Gastrocnemius medialis (tissue), 4 donors: ENCODE results near the gene PALLD. TPM values are rescaled to one million over a fixed set of nuclear protein-coding genes. Genes with fewer than 3 reads are reported as not detected.

ENCODE experiments used
- ATAC-seq, 2 donors: fragments of 150-250 bp; one replicate each; pipeline ENCODE4 v1.9.1; 2016
- DNase-seq, 2 donors: peaks; one replicate each; pipeline ENCODE4 v3.0.0-alpha.2; 2019
- H3K27ac ChIP-seq, 4 donors: fragments of 200-600 bp; sonication (generic); 1 replicate in 1 of 4; 2 replicates in 3 of 4; pipeline ENCODE4 v1.5.1; 2016 to 2018; ENCODE audit warnings: mild to moderate bottlenecking in 2 of 4, moderate library complexity in 1 of 4
- H3K27me3 ChIP-seq, 3 donors: fragments of 200-600 bp; sonication (generic) in 2 of 3; 1 replicate in 1 of 3; 2 replicates in 2 of 3; pipeline versions ENCODE4 v1.5.1 to v1.6.0; 2016 to 2019; ENCODE audit warnings: mild to moderate bottlenecking in 1 of 3, moderate library complexity in 1 of 3
- H3K36me3 ChIP-seq, 2 donors: fragments of 200-600 bp; sonication (generic) in 1 of 2; one replicate each; pipeline ENCODE4 v1.5.1; 2017 to 2018
- H3K4me1 ChIP-seq, 2 donors: fragments of 200-600 bp; sonication (generic) in 1 of 2; one replicate each; pipeline ENCODE4 v1.5.1; 2016 to 2017; ENCODE audit warnings: mild to moderate bottlenecking in 2 of 2
- H3K4me3 ChIP-seq, 4 donors: fragments of 200-600 bp; sonication (generic) in 3 of 4; 1 replicate in 1 of 4; 2 replicates in 3 of 4; pipeline ENCODE4 v1.5.1; 2016 to 2019; ENCODE audit warnings: mild to moderate bottlenecking in 2 of 4
- H3K9me3 ChIP-seq, 3 donors: fragments of 200-600 bp; sonication (generic) in 2 of 3; 1 replicate in 1 of 3; 2 replicates in 2 of 3; pipeline ENCODE4 v1.5.1; 2016 to 2019
- CTCF ChIP-seq, 5 experiments: fragments of 450-650 bp in 3 of 5; fragments of 200-600 bp in 2 of 5; sonication (generic) in 2 of 5; IDR thresholded peaks in 4 of 5; conservative IDR thresholded peaks in 1 of 5; 1 replicate in 4 of 5; 2 replicates in 1 of 5; pipeline ENCODE4 v1.5.1; 2016 to 2019; ENCODE audit warnings: antibody characterized with exemption in 5 of 5, mild to moderate bottlenecking in 3 of 5, moderate library complexity in 3 of 5
- POLR2A ChIP-seq, 2 donors: fragments of 450-650 bp; IDR thresholded peaks; one replicate each; pipeline ENCODE4 v1.6.1; 2017; ENCODE audit warnings: antibody characterized with exemption in 2 of 2, mild to moderate bottlenecking in 2 of 2, moderate library complexity in 2 of 2
- in situ Hi-C, 4 donors: fragments of 200-750 bp; cut with MboI; loops; one replicate each; pipeline versions ENCODE4 v1.15.0 to v1.8.0; 2017; ENCODE audit warnings: low sequenced_read_pairs in 4 of 4
- intact Hi-C: fragments of 100-400 bp; cut with DNase I; formaldehyde crosslinking; loops from one replicate; pipeline ENCODE4 v1.15.1; 2023; ENCODE audit warnings: low total_unique reads
- total RNA-seq, 4 donors: library from RNA; depleted of rRNA; stranded (reverse); fragments of >200 nt; gene quantifications; one replicate each; pipeline versions ENCODE4 v1.1.0 to v1.2.3, GENCODE V29; 2016

PALLD gene
- total RNA-seq, 4 donors from 2014 or later, result 165 to 439 (median 319) TPM

GRCh38 chr4:168646001-168646768, 149.3 kb downstream of the PALLD start:
- in situ Hi-C loops (no loop called here), intact Hi-C loops (no loop called here)
- Histone ChIP-seq H3K27me3 (no peaks in the 10 kb centered on the region), H3K4me3 (no peak overlapping the region), H3K36me3 (no peaks in the 10 kb centered on the region), H3K9me3 (no peaks in the 10 kb centered on the region), H3K4me1 (peaks cover 10 to 26% of the 10 kb centered on the region in 2 donors), H3K27ac (no peak overlapping the region)
- ATAC-seq (no peak), DNase-seq (no peak)
- TF ChIP-seq CTCF (IDR thresholded peaks at IDR 0.05 in 4 of 5, conservative IDR thresholded peaks at IDR 0.05 in 1 of 5) (no peak), POLR2A (IDR thresholded peaks at IDR 0.05) (no peak)

- H3K4me3 ChIP-seq, result no peak overlapping the region
- no peak overlapping the region for H3K27ac ChIP-seq
- TF ChIP-seq POLR2A (IDR thresholded peaks at IDR 0.05), result no peak
- no peak for TF ChIP-seq CTCF (IDR thresholded peaks at IDR 0.05 in 4 of 5, conservative IDR thresholded peaks at IDR 0.05 in 1 of 5)
- no peaks in the 10 kb centered on the region for H3K9me3 ChIP-seq
- intact Hi-C loops (no loop called here), in situ Hi-C loops (no loop called here)
- peaks cover 10 to 16% of the 10 kb centered on the region in 2 donors for H3K4me1 ChIP-seq
- no peaks in the 10 kb centered on the region for H3K27me3 ChIP-seq
- no peaks in the 10 kb centered on the region for H3K36me3 ChIP-seq
- DNase-seq (no peak), ATAC-seq (no peak)
Measured at GRCh38 chr4:168647646-168648375, 151.0 kb downstream of the PALLD start.

- H3K9me3 ChIP-seq, result no peaks in the 10 kb centered on the region
- H3K4me1 ChIP-seq, result peaks cover 6 to 10% of the 10 kb centered on the region in 2 donors
- DNase-seq, result no peak
- H3K4me3 ChIP-seq, result no peak overlapping the region
- intact Hi-C loops, result no loop called here
- no peak overlapping the region for H3K27ac ChIP-seq
- no peak for ATAC-seq
- H3K36me3 ChIP-seq, result no peaks in the 10 kb centered on the region
- H3K27me3 ChIP-seq, result no peaks in the 10 kb centered on the region
- TF ChIP-seq CTCF (IDR thresholded peaks at IDR 0.05 in 4 of 5, conservative IDR thresholded peaks at IDR 0.05 in 1 of 5) (no peak), POLR2A (IDR thresholded peaks at IDR 0.05) (no peak)
- in situ Hi-C loops, result no loop called here
Measured at GRCh38 chr4:168648494-168648893, 151.6 kb downstream of the PALLD start.

- in situ Hi-C loops (no loop called here), intact Hi-C loops (no loop called here)
- Histone ChIP-seq H3K4me1 (peaks cover 4 to 5% of the 10 kb centered on the region in 2 donors), H3K9me3 (no peaks in the 10 kb centered on the region), H3K4me3 (no peak overlapping the region), H3K27ac (no peak overlapping the region), H3K36me3 (no peaks in the 10 kb centered on the region), H3K27me3 (no peaks in the 10 kb centered on the region)
- ATAC-seq (no peak), DNase-seq (no peak)
- TF ChIP-seq CTCF (IDR thresholded peaks at IDR 0.05 in 4 of 5, conservative IDR thresholded peaks at IDR 0.05 in 1 of 5), result no peak
- no peak for TF ChIP-seq POLR2A (IDR thresholded peaks at IDR 0.05)
Measured at GRCh38 chr4:168648929-168649328, 152.1 kb downstream of the PALLD start.
